HUES64 (cell line): ENCODE results near the gene MRTFA. TPM values are rescaled to one million over a fixed set of nuclear protein-coding genes. Genes with fewer than 3 reads are reported as not detected.
"Not testable (repeated sequence)": the region's sequence is repeated elsewhere in the genome, so short reads cannot be mapped to it uniquely, and the experiment has no call there.

ENCODE experiments used
- H3K27ac ChIP-seq: 2 replicates; pipeline ENCODE4 v1.7.0; 2013; ENCODE audit warnings: low read depth, low read length, inconsistent platforms
- H3K27me3 ChIP-seq: 2 replicates; pipeline ENCODE4 v1.6.1; 2013; ENCODE audit warnings: mild to moderate bottlenecking, low read length; ENCODE audit not compliant: insufficient read depth
- H3K36me3 ChIP-seq: 2 replicates; pipeline ENCODE4 v1.6.1; 2013; ENCODE audit warnings: mild to moderate bottlenecking, low read length; ENCODE audit not compliant: insufficient read depth
- H3K4me1 ChIP-seq: 2 replicates; pipeline ENCODE4 v1.6.1; 2013; ENCODE audit warnings: mild to moderate bottlenecking, low read length, moderate library complexity; ENCODE audit not compliant: insufficient read depth
- H3K4me3 ChIP-seq: 2 replicates; pipeline ENCODE4 v1.5.1; 2013; ENCODE audit warnings: mild to moderate bottlenecking, low read length, moderate library complexity
- H3K9ac ChIP-seq: 2 replicates; pipeline ENCODE4 v1.6.1; 2013; ENCODE audit warnings: mild to moderate bottlenecking, low read depth, low read length
- H3K9me3 ChIP-seq: 2 replicates; pipeline ENCODE4 v1.6.1; 2013; ENCODE audit warnings: low read depth, low read length; ENCODE audit not compliant: insufficient read depth
- WGBS: fragments of 150-250, 120-280 bp; methylation state at CpG from one replicate; pipeline ENCODE4 v1.1.7; 2013; ENCODE audit warnings: missing lambda C conversion rate; 5-methylcytosine and 5-hydroxymethylcytosine counted together
- polyA plus RNA-seq, 2 experiments: library from polyadenylated mRNA; stranded (reverse); fragments of 50-300 nt; gene quantifications; one replicate each; pipeline ENCODE4 v1.2.3, GENCODE V29; 2013

Gene MRTFA
- 20.3 TPM for polyA plus RNA-seq (2013, experiment 1 of 2)
- polyA plus RNA-seq (2013, experiment 2 of 2), result 24.9 TPM

- Histone ChIP-seq H3K27ac (peak within 1 kb of the TSS; percentile 76), H3K4me1 (peaks cover 5% of the 10 kb centered on the region; the same call in 1 of the 2 replicates), H3K9me3 (no peaks in the 10 kb centered on the region), H3K27me3 (no peaks in the 10 kb centered on the region), H3K36me3 (no peaks in the 10 kb centered on the region), H3K9ac (peak within 1 kb of the TSS; percentile 75), H3K4me3 (peak within 1 kb of the TSS; percentile 79)
- WGBS, result under 1% methylated on average over 82 of the region's 82 CpGs
These were observed at the start of gene MRTFA for GRCh38 chr22:40636380-40637182. MRTFA (minus strand) TSS chr22:40636719.

GRCh38 chr22:40685406-40685805 lies 48.9 kb upstream of the MRTFA start:
- H3K4me1 ChIP-seq, result peaks cover 32% of the 10 kb centered on the region
- H3K27ac ChIP-seq, result 0 out of 2 replicates have a peak overlapping the region, but pooled peaks have one; percentile 3
- no peaks in the 10 kb centered on the region for H3K27me3 ChIP-seq
- 94% methylated on average over 3 of the region's 3 CpGs for WGBS
- H3K36me3 ChIP-seq, result peaks cover 3% of the 10 kb centered on the region; the same call in 1 of the 2 replicates
- H3K9me3 ChIP-seq, result no peaks in the 10 kb centered on the region
- no peak overlapping the region for H3K9ac ChIP-seq
- H3K4me3 ChIP-seq, result peak overlapping the region; percentile 46

- H3K9ac ChIP-seq, result no peak overlapping the region
- H3K27me3 ChIP-seq, result no peaks in the 10 kb centered on the region
- WGBS, result 2% methylated on average over 9 of the region's 9 CpGs
- H3K9me3 ChIP-seq, result no peaks in the 10 kb centered on the region
- peaks cover 31% of the 10 kb centered on the region for H3K4me1 ChIP-seq
- peaks cover 3% of the 10 kb centered on the region; the same call in 1 of the 2 replicates for H3K36me3 ChIP-seq
- peak overlapping the region; percentile 46 for H3K4me3 ChIP-seq
- H3K27ac ChIP-seq, result peak overlapping the region; percentile 19; the same call in 1 of the 2 replicates
These were observed 48.2 kb upstream of the MRTFA start for GRCh38 chr22:40684728-40685127.

- no peak overlapping the region for H3K4me3 ChIP-seq
- H3K27ac ChIP-seq, result no peak overlapping the region
- H3K9ac ChIP-seq, result no peak overlapping the region
- 95% methylated on average over 19 of the region's 19 CpGs for WGBS
- H3K27me3 ChIP-seq, result no peaks in the 10 kb centered on the region
- peaks cover 3% of the 10 kb centered on the region; the same call in 1 of the 2 replicates for H3K36me3 ChIP-seq
- H3K9me3 ChIP-seq, result no peaks in the 10 kb centered on the region
- peaks cover 36% of the 10 kb centered on the region for H3K4me1 ChIP-seq
These were observed 44.9 kb upstream of the MRTFA start for GRCh38 chr22:40681451-40681850.

- WGBS, result 93% methylated on average over 15 of the region's 15 CpGs
These were observed 44.3 kb upstream of the MRTFA start for GRCh38 chr22:40680819-40681183.

GRCh38 chr22:40679964-40680818 lies 43.7 kb upstream of the MRTFA start:
- Histone ChIP-seq H3K27ac (no peak overlapping the region), H3K4me3 (peak overlapping the region; percentile 50), H3K9ac (peak overlapping the region; percentile 41; the same call in 1 of the 2 replicates), H3K9me3 (no peaks in the 10 kb centered on the region), H3K4me1 (peaks cover 33% of the 10 kb centered on the region), H3K36me3 (peaks cover 3% of the 10 kb centered on the region; the same call in 1 of the 2 replicates), H3K27me3 (no peaks in the 10 kb centered on the region)
- 45% methylated on average over 9 of the region's 9 CpGs for WGBS

More at GRCh38 chr22:40680819-40681183, 44.3 kb upstream of the MRTFA start:
- Histone ChIP-seq H3K4me3 (no peak overlapping the region), H3K27me3 (no peaks in the 10 kb centered on the region), H3K9me3 (no peaks in the 10 kb centered on the region), H3K4me1 (peaks cover 36% of the 10 kb centered on the region), H3K9ac (no peak overlapping the region), H3K36me3 (peaks cover 3% of the 10 kb centered on the region; the same call in 1 of the 2 replicates), H3K27ac (no peak overlapping the region)

GRCh38 chr22:40679249-40679963 lies 42.9 kb upstream of the MRTFA start, which contains the start of gene MCHR1:
MCHR1 (plus strand) TSS chr22:40679484; CDS start chr22:40679653, 169 bp downstream.
- Histone ChIP-seq H3K27me3 (no peaks in the 10 kb centered on the region), H3K4me3 (peak within 1 kb of the TSS; percentile 50), H3K9me3 (no peaks in the 10 kb centered on the region), H3K9ac (peak within 1 kb of the TSS; percentile 41; the same call in 1 of the 2 replicates), H3K36me3 (peaks cover 3% of the 10 kb centered on the region; the same call in 1 of the 2 replicates), H3K4me1 (peaks cover 29% of the 10 kb centered on the region), H3K27ac (no peak within 1 kb of the TSS)
- WGBS, result 12% methylated on average over 21 of the region's 21 CpGs

- H3K4me3 ChIP-seq, result peak overlapping the region; percentile 50
- peaks cover 28% of the 10 kb centered on the region for H3K4me1 ChIP-seq
- no peaks in the 10 kb centered on the region for H3K27me3 ChIP-seq
- H3K27ac ChIP-seq, result no peak overlapping the region
- H3K9me3 ChIP-seq, result no peaks in the 10 kb centered on the region
- H3K9ac ChIP-seq, result peak overlapping the region; percentile 41; the same call in 1 of the 2 replicates
- 73% methylated on average over 14 of the region's 14 CpGs for WGBS
- peaks cover 3% of the 10 kb centered on the region; the same call in 1 of the 2 replicates for H3K36me3 ChIP-seq
These were observed 42.2 kb upstream of the MRTFA start for GRCh38 chr22:40678493-40679248.

GRCh38 chr22:40676644-40677043 lies 40.1 kb upstream of the MRTFA start:
- H3K36me3 ChIP-seq, result no peaks in the 10 kb centered on the region
- no peaks in the 10 kb centered on the region for H3K9me3 ChIP-seq
- no peak overlapping the region for H3K9ac ChIP-seq
- H3K27me3 ChIP-seq, result no peaks in the 10 kb centered on the region
- WGBS, result 97% methylated on average over 3 of the region's 3 CpGs
- H3K4me1 ChIP-seq, result peaks cover 22% of the 10 kb centered on the region
- no peak overlapping the region for H3K4me3 ChIP-seq
- no peak overlapping the region for H3K27ac ChIP-seq

- 94% methylated on average over 4 of the region's 4 CpGs for WGBS
- H3K4me1 ChIP-seq, result peaks cover 22% of the 10 kb centered on the region
- H3K27ac ChIP-seq, H3K9me3 ChIP-seq, H3K36me3 ChIP-seq, H3K4me3 ChIP-seq, H3K9ac ChIP-seq, H3K27me3 ChIP-seq: not testable (repeated sequence)
These were observed 39.6 kb upstream of the MRTFA start for GRCh38 chr22:40676166-40676565.
